HG02970 (cell line): ENCODE measurements around the gene TCEAL8.

Source experiments
- ATAC-seq: cut with Tn5 transposase; IDR thresholded peaks from one replicate; pipeline ENCODE4 v1.9.1; 2021; ENCODE audit warnings: mild to moderate bottlenecking, moderate library complexity, moderate number of reproducible peaks; ENCODE audit not compliant: unreplicated experiment, low FRiP score

Gene TCEAL8

GRCh38 chrX:103215425-103215991 is 39.4 kb downstream of the TCEAL8 start:
- ATAC-seq, result no peak

- ATAC-seq, result peak; percentile 73
Observed at GRCh38 chrX:103214870-103215424, 40.0 kb downstream of the TCEAL8 start, which contains the start of gene BEX4. TSS of gene BEX4 (plus strand) at chrX:103215108. CDS start at chrX:103216154, 1,046 bp downstream.

GRCh38 chrX:103212749-103213457 is 42.1 kb downstream of the TCEAL8 start:
- no peak for ATAC-seq

- no peak for ATAC-seq
Observed at GRCh38 chrX:103211012-103211715, 43.8 kb downstream of the TCEAL8 start.

- no peak for ATAC-seq
Observed at GRCh38 chrX:103210056-103210455, 44.9 kb downstream of the TCEAL8 start.
